AG09319 (cell line): ENCODE results near the gene GGTLC1.

Experiments used
- DNase-seq: peaks from one replicate; pipeline ENCODE4 v3.0.0-alpha.2; 2010; ENCODE audit warnings: low read depth; ENCODE audit errors: extremely low read depth
- CTCF ChIP-seq: IDR thresholded peaks from 2 replicates; pipeline ENCODE4 v1.5.1; 2011; ENCODE audit warnings: low read depth, mild to moderate bottlenecking, inconsistent platforms, low read length, moderate library complexity

The GGTLC1 gene

GRCh38 chr20:23970049-23970448 is 18.5 kb downstream of the GGTLC1 start:
- no peak for TF ChIP-seq CTCF

GRCh38 chr20:23967616-23967979 is 21.0 kb downstream of the GGTLC1 start:
- DNase-seq = no peak
- no peak for TF ChIP-seq CTCF

More at GRCh38 chr20:23970049-23970448, 18.5 kb downstream of the GGTLC1 start:
- no peak for DNase-seq

- no peak for TF ChIP-seq CTCF
- DNase-seq = no peak
Observed at GRCh38 chr20:23966927-23967615, 21.5 kb downstream of the GGTLC1 start.

GRCh38 chr20:23966298-23966697 is 22.3 kb downstream of the GGTLC1 start:
- TF ChIP-seq CTCF = no peak
- no peak for DNase-seq

GRCh38 chr20:23963941-23964340 is 24.6 kb downstream of the GGTLC1 start:
- DNase-seq = no peak
- no peak for TF ChIP-seq CTCF

GRCh38 chr20:23962272-23962671 is 26.3 kb downstream of the GGTLC1 start:
- no peak for DNase-seq
- no peak for TF ChIP-seq CTCF

- DNase-seq = no peak
- TF ChIP-seq CTCF = no peak
Observed at GRCh38 chr20:23959054-23959453, 29.5 kb downstream of the GGTLC1 start.
